ENCODE measurements around the gene BBOX1.
"Not testable (repeated sequence)": the region's sequence is repeated elsewhere in the genome, so short reads cannot be mapped to it uniquely, and the experiment has no call there.

Gene BBOX1

GRCh38 chr11:27040302-27041115, at the start of gene BBOX1:
Gene BBOX1 (plus strand): TSS chr11:27040815. CDS start chr11:27055431, 14,616 bp downstream.
- peak; percentile 17 for DNase-seq

- peak; percentile 80 for DNase-seq
Observed at GRCh38 chr11:26992031-26992541, 48.5 kb upstream of the BBOX1 start.

- DNase-seq = peak; percentile 48
Observed at GRCh38 chr11:26993965-26994457, 46.6 kb upstream of the BBOX1 start, which contains the start of gene FIBIN. Gene FIBIN (plus strand): TSS chr11:26994112. CDS start chr11:26994527, 415 bp downstream.

- DNase-seq = no peak
Observed at GRCh38 chr11:26994631-26995095, 46.0 kb upstream of the BBOX1 start.

- no peak for DNase-seq
Observed at GRCh38 chr11:26995701-26996460, 44.7 kb upstream of the BBOX1 start.

GRCh38 chr11:26997378-26997777, 43.2 kb upstream of the BBOX1 start:
- DNase-seq = no peak

- not testable (repeated sequence) for DNase-seq
Observed at GRCh38 chr11:27001136-27001730, 39.4 kb upstream of the BBOX1 start.

- no peak for DNase-seq
Observed at GRCh38 chr11:27002431-27002830, 38.2 kb upstream of the BBOX1 start.

- no peak for DNase-seq
Observed at GRCh38 chr11:27002838-27003237, 37.8 kb upstream of the BBOX1 start.

- DNase-seq = no peak
Observed at GRCh38 chr11:27004103-27004502, 36.5 kb upstream of the BBOX1 start.

GRCh38 chr11:27008811-27009535, 31.6 kb upstream of the BBOX1 start:
- DNase-seq = no peak

GRCh38 chr11:27011560-27012233, 28.9 kb upstream of the BBOX1 start:
- no peak for DNase-seq

- DNase-seq = peak; percentile 55
Observed at GRCh38 chr11:27012234-27012921, 28.2 kb upstream of the BBOX1 start.

GRCh38 chr11:27013781-27014361, 26.7 kb upstream of the BBOX1 start:
- DNase-seq = no peak

GRCh38 chr11:27018902-27019529, 21.6 kb upstream of the BBOX1 start:
- no peak for DNase-seq

GRCh38 chr11:27020751-27021150, 19.9 kb upstream of the BBOX1 start:
- no peak for DNase-seq

GRCh38 chr11:27022659-27023251, 17.9 kb upstream of the BBOX1 start:
- no peak for DNase-seq

GRCh38 chr11:27024865-27025264, 15.8 kb upstream of the BBOX1 start:
- no peak for DNase-seq

- no peak for DNase-seq
Observed at GRCh38 chr11:27025312-27025955, 15.2 kb upstream of the BBOX1 start.

All from EL (cell line).